Prostate gland (tissue), 2 donors: ENCODE measurements around the gene RRAS2.

Experiments
- POLR2A ChIP-seq: fragments of 450-650 bp; IDR thresholded peaks from one replicate; pipeline ENCODE4 v1.6.1; 2016; ENCODE audit warnings: antibody characterized with exemption, mild to moderate bottlenecking
- POLR2AphosphoS5 ChIP-seq: sonication (generic); formaldehyde crosslinking; IDR thresholded peaks from one replicate; pipeline ENCODE4 v1.6.1; 2017; ENCODE audit warnings: antibody characterized with exemption
- TF ChIP-seq, protein P1 (sequence below), 4 experiments: fragments of 200-600 bp in 2 of 4; fragments of 450-650 bp in 2 of 4; sonication (generic) in 2 of 4; IDR thresholded peaks; 1 replicate in 3 of 4; 2 replicates in 1 of 4; pipeline ENCODE4 v1.5.1; 2016 to 2019; ENCODE audit warnings: antibody characterized with exemption in 4 of 4, mild to moderate bottlenecking in 2 of 4, moderate library complexity in 2 of 4

DNA sequence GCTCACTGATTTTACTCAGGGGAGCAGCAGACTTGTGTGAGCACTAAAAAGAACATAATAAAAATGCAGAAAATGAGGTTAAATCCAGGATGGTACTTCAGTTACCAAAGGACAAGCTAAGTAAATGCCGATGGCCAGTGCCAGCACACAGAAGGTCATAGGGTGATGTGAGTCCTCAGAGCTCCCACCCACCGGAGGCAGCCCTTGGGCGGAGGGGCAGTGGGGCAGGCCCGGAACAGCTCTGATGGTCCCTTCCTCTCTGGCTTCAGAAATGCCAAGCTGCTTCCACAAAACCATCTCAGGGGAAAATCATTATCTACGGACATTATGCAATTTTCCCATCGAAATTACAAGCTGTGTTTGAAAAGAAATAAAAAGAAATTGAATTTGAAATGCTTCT is 124.5 kb downstream of the RRAS2 start:
- no peak for TF ChIP-seq POLR2AphosphoS5
- TF ChIP-seq POLR2A = no peak
- TF ChIP-seq, protein P1, sequence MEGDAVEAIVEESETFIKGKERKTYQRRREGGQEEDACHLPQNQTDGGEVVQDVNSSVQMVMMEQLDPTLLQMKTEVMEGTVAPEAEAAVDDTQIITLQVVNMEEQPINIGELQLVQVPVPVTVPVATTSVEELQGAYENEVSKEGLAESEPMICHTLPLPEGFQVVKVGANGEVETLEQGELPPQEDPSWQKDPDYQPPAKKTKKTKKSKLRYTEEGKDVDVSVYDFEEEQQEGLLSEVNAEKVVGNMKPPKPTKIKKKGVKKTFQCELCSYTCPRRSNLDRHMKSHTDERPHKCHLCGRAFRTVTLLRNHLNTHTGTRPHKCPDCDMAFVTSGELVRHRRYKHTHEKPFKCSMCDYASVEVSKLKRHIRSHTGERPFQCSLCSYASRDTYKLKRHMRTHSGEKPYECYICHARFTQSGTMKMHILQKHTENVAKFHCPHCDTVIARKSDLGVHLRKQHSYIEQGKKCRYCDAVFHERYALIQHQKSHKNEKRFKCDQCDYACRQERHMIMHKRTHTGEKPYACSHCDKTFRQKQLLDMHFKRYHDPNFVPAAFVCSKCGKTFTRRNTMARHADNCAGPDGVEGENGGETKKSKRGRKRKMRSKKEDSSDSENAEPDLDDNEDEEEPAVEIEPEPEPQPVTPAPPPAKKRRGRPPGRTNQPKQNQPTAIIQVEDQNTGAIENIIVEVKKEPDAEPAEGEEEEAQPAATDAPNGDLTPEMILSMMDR (IDR thresholded peaks at IDR 0.05) = no peak
